Natural killer cell (primary cell): ENCODE results near the gene CYSRT1. TPM values are rescaled to one million over a fixed set of nuclear protein-coding genes. Genes with fewer than 3 reads are reported as not detected.

Source experiments
- ATAC-seq, 3 donors: fragments of 150-1000 bp in 2 of 3; fragments of 200-7000 bp in 1 of 3; cut with Tn5 transposase; 1 replicate in 1 of 3; 2 replicates in 2 of 3; pipeline ENCODE4 v1.10.0; 2021; ENCODE audit warnings: mild to moderate bottlenecking in 2 of 3, moderate library complexity in 2 of 3
- DNase-seq, 2 donors: peaks; one replicate each; pipeline versions ENCODE4 v3.0.0 to v3.0.0-alpha.2; 2013 to 2021; ENCODE audit warnings: mixed read lengths in 1 of 2
- H3K27ac ChIP-seq: one replicate; pipeline ENCODE4 v1.5.1; 2013; ENCODE audit warnings: mild to moderate bottlenecking, low read length
- H3K27me3 ChIP-seq: one replicate; pipeline ENCODE4 v1.6.1; 2013; ENCODE audit warnings: low read length; ENCODE audit not compliant: control insufficient read depth, insufficient read depth
- H3K36me3 ChIP-seq: one replicate; pipeline ENCODE4 v1.6.1; 2013; ENCODE audit warnings: low read length; ENCODE audit not compliant: control insufficient read depth, insufficient read depth
- H3K4me1 ChIP-seq: one replicate; pipeline ENCODE4 v1.6.1; 2013; ENCODE audit warnings: low read length; ENCODE audit not compliant: control insufficient read depth, insufficient read depth
- H3K4me3 ChIP-seq: one replicate; pipeline ENCODE4 v1.5.1; 2013; ENCODE audit warnings: low read length
- H3K9me3 ChIP-seq: one replicate; pipeline ENCODE4 v1.6.1; 2013; ENCODE audit warnings: low read length; ENCODE audit not compliant: control insufficient read depth, insufficient read depth
- H3K27ac Mint-ChIP-seq, 2 donors: one replicate each; pipeline ENCODE4 v1.8.0; 2022; ENCODE audit warnings: mild to moderate bottlenecking in 2 of 2, mixed read lengths in 2 of 2, moderate library complexity in 1 of 2
- H3K27me3 Mint-ChIP-seq, 2 donors: one replicate each; pipeline ENCODE4 v1.8.0; 2022; ENCODE audit warnings: low read depth in 2 of 2, mixed read lengths in 2 of 2
- H3K36me3 Mint-ChIP-seq: one replicate; pipeline ENCODE4 v1.8.0; 2022; ENCODE audit warnings: mixed read lengths
- H3K4me1 Mint-ChIP-seq, 2 donors: one replicate each; pipeline ENCODE4 v1.8.0; 2022; ENCODE audit warnings: mixed read lengths in 2 of 2
- H3K4me3 Mint-ChIP-seq: one replicate; pipeline ENCODE4 v1.8.0; 2022; ENCODE audit warnings: mild to moderate bottlenecking, moderate library complexity, mixed read lengths
- H3K9me3 Mint-ChIP-seq, 2 donors: one replicate each; pipeline ENCODE4 v1.8.0; 2022; ENCODE audit warnings: mixed read lengths in 2 of 2
- WGBS: methylation state at CpG from one replicate; pipeline ENCODE4 v1.1.7; 2013; ENCODE audit warnings: missing lambda C conversion rate; ENCODE audit not compliant: insufficient coverage; 5-methylcytosine and 5-hydroxymethylcytosine counted together
- intact Hi-C: fragments of 100-400 bp; cut with micrococcal nuclease; formaldehyde crosslinking; loops from one replicate; pipeline ENCODE4 v1.14.2; 2022
- total RNA-seq, 4 donors: library from RNA; stranded (reverse); fragments of 120-200 nt in 1 of 4; gene quantifications; one replicate each; pipeline versions ENCODE4 v1.2.3 to v1.2.4, GENCODE V29; 2013 to 2022
- TF ChIP-seq, protein P1 (sequence below): fragments of 200-600 bp; IDR thresholded peaks from one replicate; pipeline ENCODE4 v1.8.0; 2022; ENCODE audit warnings: antibody characterized with exemption

CYSRT1 gene
- total RNA-seq, 3 donors from 2014 or later (not counting 1 experiment from before 2014, with no cell fraction given) = 0.38 TPM; not detected in 2

- no peak overlapping the region for H3K27ac ChIP-seq
- WGBS = 91% methylated on average over 17 of the region's 17 CpGs
- peaks cover 26% of the 10 kb centered on the region for H3K4me1 ChIP-seq
- H3K9me3 ChIP-seq = no peaks in the 10 kb centered on the region
- intact Hi-C loops = no loop called here
- Mint-ChIP-seq H3K4me3 (no peak overlapping the region), H3K27ac (no peak overlapping the region), H3K9me3 (no peaks in the 10 kb centered on the region), H3K27me3 (no peaks in the 10 kb centered on the region), H3K4me1 (peaks cover 4 to 15% of the 10 kb centered on the region in 2 donors), H3K36me3 (no peaks in the 10 kb centered on the region)
- no peak overlapping the region for H3K4me3 ChIP-seq
- DNase-seq (no peak), ATAC-seq (peak in 1 of 3 donors; percentile 18)
- no peaks in the 10 kb centered on the region for H3K27me3 ChIP-seq
- peaks cover 36% of the 10 kb centered on the region for H3K36me3 ChIP-seq
- TF ChIP-seq, protein P1, sequence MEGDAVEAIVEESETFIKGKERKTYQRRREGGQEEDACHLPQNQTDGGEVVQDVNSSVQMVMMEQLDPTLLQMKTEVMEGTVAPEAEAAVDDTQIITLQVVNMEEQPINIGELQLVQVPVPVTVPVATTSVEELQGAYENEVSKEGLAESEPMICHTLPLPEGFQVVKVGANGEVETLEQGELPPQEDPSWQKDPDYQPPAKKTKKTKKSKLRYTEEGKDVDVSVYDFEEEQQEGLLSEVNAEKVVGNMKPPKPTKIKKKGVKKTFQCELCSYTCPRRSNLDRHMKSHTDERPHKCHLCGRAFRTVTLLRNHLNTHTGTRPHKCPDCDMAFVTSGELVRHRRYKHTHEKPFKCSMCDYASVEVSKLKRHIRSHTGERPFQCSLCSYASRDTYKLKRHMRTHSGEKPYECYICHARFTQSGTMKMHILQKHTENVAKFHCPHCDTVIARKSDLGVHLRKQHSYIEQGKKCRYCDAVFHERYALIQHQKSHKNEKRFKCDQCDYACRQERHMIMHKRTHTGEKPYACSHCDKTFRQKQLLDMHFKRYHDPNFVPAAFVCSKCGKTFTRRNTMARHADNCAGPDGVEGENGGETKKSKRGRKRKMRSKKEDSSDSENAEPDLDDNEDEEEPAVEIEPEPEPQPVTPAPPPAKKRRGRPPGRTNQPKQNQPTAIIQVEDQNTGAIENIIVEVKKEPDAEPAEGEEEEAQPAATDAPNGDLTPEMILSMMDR = no peak
Observed at GRCh38 chr9:137269231-137269772, 44.3 kb downstream of the CYSRT1 start.

- H3K4me1 ChIP-seq = peaks cover 33% of the 10 kb centered on the region
Observed at GRCh38 chr9:137270929-137271695, 46.1 kb downstream of the CYSRT1 start.

GRCh38 chr9:137271696-137272076, 46.7 kb downstream of the CYSRT1 start:
- no peak for ATAC-seq
- H3K4me3 Mint-ChIP-seq = no peak overlapping the region
- Histone ChIP-seq H3K27ac (no peak overlapping the region), H3K4me3 (no peak overlapping the region), H3K27me3 (no peaks in the 10 kb centered on the region), H3K9me3 (no peaks in the 10 kb centered on the region), H3K4me1 (peaks cover 39% of the 10 kb centered on the region), H3K36me3 (peaks cover 25% of the 10 kb centered on the region)
- H3K4me1 Mint-ChIP-seq = peaks cover 11 to 33% of the 10 kb centered on the region in 2 donors
- no peaks in the 10 kb centered on the region for H3K9me3 Mint-ChIP-seq
- H3K27ac Mint-ChIP-seq = no peak overlapping the region
- no peaks in the 10 kb centered on the region for H3K27me3 Mint-ChIP-seq
- WGBS = 14% methylated on average over 3 of the region's 3 CpGs
- intact Hi-C loops = no loop called here
- no peak for DNase-seq
- H3K36me3 Mint-ChIP-seq = no peaks in the 10 kb centered on the region
- TF ChIP-seq, protein P1 = no peak

More at GRCh38 chr9:137270929-137271695, 46.1 kb downstream of the CYSRT1 start:
- intact Hi-C loops = no loop called here
- Histone ChIP-seq H3K9me3 (no peaks in the 10 kb centered on the region), H3K27me3 (no peaks in the 10 kb centered on the region), H3K36me3 (peaks cover 28% of the 10 kb centered on the region), H3K4me3 (no peak overlapping the region), H3K27ac (no peak overlapping the region)
- ATAC-seq (peak in 2 of 3 donors; percentile 49 to 67), DNase-seq (peak in 1 of 2 donors; percentile 62)
- TF ChIP-seq, protein P1 = no peak
- Mint-ChIP-seq H3K4me3 (no peak overlapping the region), H3K27me3 (no peaks in the 10 kb centered on the region), H3K4me1 (peaks cover 11 to 29% of the 10 kb centered on the region in 2 donors), H3K36me3 (no peaks in the 10 kb centered on the region), H3K9me3 (no peaks in the 10 kb centered on the region), H3K27ac (no peak overlapping the region)
- WGBS = 50% methylated on average over 32 of the region's 32 CpGs
